CD4-positive, alpha-beta T cell treated with Interleukin-1 beta for 1 hour (primary cell): Measurements from ENCODE around the gene SLC38A6.
"Not testable (repeated sequence)": the region's sequence is repeated elsewhere in the genome, so short reads cannot be mapped to it uniquely, and the experiment has no call there.

Source experiments
- DNase-seq, 2 donors: peaks; one replicate each; pipeline ENCODE4 v3.0.0-alpha.2; 2020 to 2022

The SLC38A6 gene

DNA sequence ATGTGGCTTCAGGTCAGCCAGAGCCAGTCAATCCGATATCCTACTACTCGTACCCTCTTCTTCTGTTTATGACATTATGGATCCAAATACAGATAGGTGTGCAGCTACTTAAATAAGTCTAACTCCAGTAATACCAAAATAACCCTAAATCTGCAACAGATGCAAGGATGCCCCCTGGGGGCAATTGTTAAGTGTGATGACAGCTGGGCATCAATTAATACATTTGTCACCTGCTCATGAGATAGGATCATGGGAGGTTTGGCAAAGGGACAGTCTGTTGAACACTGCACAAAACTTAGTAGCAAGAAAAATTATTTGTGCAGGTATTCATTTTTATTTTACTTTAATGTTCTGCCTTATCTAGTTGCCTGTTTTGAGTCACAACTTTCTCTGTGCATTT lies 83.2 kb downstream of the SLC38A6 start:
- no peak for DNase-seq

DNA sequence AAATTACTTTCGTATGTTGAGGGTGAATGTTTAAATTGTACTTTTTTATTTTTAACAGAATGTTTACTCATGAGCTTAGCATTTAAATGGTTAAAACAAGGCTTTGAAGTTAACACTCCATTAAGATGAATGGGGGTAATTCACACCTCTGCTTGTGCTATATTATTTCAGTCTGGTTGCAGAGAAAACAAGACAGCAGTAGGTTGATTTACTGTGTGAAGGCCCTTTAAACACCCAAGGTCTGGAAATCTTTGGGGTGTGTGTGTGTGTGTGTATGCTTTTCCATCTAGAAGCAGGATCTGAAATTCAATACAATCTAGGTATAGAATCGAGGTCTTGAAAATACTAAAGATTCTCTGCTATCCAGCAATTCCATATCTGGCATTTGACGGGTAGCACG lies 83.8 kb downstream of the SLC38A6 start:
- DNase-seq, result no peak

DNA sequence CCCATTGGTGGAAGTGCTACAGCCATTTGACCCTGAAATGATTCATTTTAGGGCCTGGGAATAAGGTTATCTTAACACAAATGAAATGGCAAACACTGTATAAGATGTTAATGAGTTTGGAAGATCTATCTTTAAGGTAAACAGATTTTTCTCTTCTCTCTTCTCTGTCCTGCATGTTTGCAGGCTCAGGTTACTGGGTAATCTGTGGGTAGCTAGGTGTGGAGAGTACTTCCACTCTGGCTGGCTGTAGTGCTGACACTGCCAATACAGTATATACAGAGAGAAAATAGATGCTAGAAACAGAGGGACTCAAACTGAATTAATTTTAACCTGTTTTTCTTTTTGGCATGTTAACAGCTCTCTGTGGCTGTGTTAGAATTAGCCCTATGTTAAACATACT lies 84.6 kb downstream of the SLC38A6 start:
- DNase-seq, result no peak

DNA sequence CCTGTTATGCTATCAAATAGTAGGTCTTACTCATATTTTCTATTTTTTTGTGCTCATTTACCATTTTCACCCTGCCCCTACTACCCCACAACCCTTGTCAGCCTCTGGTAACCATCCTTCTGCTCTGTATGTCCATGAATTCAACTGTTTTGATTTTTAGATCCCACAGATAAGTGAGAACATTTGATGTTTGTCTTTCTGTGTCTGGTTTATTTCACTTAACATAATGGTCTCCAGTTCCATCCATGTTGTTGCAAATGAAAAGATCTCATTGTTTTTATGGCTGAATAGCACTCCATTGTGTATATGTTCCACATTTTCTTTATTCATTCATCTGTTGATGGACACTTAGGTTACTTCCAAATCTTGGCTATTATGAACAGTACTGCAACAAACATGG lies 91.4 kb downstream of the SLC38A6 start:
- not testable (repeated sequence) for DNase-seq

DNA sequence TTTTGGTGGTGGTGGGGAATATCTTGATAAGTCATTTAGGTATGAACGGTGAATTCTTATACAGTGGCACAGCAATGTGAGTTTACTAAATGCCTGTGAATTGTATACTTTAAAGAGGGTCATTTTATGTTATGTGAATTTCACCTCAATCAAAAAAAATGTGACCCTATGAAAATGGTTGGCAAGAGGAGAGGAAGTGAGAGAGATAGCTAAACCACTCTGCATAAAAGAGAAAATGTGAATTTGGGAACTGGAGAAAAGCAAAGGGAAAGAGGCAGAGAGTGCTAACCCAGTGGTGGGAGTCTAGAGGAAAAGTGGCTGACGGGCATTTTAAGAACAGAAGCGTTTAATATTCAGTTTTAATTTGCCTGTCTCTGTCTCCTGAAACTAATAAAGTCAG lies 93.8 kb downstream of the SLC38A6 start:
- DNase-seq, result no peak

DNA sequence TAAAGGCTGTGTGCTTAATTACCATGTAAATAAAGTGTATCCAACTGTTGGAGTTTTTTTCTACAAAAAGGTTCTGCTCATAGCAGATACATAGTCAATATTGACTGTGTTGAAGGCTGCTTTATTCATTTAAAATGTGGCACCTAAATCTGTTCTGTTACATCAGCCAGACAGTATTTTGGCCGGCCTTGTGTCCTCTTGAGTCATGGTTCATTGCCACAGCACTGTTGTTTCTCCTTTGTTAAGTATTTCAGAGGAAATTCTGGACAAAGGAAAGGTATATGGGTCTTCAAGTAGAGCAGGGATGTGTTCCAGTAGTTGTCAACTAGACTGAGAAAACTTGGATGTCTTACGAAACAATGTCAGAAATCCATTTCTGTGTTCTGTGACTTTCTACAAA lies 95.5 kb downstream of the SLC38A6 start:
- DNase-seq, result no peak

DNA sequence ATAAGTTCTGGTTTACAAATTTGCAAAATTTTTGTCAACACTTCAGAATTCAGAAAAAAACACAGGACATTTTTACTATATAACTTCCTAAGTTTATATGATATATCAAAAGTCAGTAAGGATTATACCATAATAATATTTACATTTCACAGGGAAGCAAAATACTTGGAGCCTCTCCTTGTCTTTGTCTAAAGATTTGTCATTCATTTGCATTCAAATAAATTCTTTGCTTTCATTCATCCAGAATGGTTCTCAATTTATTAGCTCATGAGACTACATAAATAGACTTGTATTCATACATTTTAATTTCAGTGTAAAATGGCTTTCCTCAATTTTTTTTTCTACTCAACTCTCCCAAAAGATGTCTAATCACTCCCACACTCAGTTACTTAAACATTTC lies 96.4 kb downstream of the SLC38A6 start:
- DNase-seq, result no peak

DNA sequence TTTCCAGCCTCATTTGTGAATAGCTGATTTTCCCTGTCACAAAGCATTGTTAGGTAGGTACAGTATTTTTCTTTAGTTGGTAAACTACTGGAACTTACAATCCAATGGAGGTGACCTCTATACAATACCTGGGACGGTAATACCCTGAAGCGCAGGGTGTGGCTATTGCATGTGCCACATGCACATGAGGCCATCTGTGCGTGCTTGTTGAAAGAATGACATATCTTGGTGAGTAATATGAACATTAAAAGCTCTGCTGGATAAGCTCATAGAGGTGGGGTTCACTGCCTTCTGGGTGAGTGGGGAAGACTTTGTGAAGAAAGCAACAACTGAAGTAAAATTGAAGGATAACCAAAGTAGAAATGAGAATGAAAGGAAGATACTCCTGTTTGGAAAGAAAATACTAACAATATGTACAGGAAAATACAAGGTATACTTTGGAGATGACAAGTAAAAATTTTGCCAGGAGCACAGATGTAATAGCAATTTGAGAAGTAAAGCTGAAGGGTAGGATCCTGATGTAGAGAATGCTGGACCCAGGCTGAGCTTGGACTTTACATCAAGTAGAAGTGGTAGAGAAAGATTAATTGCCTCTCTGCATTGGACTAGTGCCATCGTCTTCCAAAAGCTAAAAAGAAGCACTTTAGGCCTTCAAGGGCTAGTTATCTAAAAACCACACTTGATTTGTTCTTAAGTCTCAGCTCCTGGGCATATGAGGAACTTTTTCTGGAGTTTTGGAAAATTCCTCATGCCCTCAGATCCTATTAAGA lies 97.1 kb downstream of the SLC38A6 start:
- no peak for DNase-seq

DNA sequence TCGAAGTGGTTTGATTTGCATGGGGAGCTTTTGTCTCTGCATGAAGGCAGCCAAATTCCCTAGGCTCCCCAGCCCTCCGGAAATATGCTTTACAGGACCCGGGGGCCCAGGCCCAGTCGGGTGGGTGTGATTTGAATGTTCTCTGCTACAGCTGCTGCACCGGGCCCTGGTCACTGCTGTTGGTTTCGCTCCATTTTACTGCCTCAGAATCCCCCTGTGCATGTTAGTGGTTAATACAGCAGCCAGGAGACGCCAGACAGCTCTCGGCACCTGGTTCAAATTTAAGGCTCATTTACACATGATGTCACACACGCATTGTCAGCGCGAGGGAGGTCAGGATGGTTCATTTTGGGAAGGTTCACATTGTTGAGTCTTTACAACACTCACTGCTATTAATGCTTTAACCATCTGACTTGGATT lies 99.6 kb downstream of the SLC38A6 start:
- DNase-seq, result no peak

DNA sequence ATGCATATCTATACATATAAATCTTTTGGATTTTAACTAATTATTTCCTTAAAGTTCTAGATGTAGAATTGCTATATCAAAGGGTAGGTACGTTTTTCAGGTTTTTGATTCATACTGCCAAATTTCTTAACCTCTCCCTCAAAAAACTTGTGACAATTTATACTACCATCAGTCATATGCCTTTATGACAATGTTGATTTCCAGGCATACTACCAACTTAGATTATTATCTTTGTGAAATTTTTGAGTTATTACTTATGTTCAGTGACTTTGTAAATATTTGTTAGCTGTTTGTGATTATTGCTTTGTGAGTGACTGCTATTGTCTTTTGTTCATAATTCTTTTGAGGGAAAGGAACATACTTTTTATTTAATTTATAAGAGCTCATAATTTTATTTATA lies 107.0 kb downstream of the SLC38A6 start:
- DNase-seq, result no peak

DNA sequence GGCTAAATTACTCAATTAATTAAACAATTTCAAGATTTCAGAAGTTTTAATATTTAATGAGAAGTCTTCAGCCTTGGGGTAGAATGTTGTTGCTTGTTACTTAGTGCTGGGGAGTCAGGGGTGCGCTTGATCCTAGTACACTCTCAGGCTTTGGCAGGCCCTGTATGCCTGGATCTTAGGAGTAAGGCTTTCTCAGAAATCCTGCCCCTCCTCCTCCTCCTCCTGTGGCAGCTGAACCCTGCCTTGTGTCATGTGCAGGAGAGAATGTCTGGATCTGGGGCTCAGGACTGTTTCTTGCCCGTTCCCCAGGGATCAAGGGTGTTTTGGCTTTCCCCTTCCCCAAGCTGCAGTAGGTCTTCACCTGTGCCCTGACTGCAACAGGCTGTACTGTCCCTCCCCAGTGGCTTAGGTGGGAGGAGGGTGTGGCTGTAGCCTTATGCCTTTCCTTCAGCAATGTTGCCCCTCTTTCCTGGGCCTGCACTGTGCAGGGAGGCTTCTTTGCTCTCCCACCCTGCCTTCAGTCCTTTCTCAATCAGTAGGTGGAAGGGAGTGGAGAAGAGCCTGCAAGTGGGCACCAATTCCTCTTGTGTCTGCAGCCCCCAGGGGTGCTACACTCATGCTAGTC lies 108.2 kb downstream of the SLC38A6 start:
- no peak for DNase-seq

DNA sequence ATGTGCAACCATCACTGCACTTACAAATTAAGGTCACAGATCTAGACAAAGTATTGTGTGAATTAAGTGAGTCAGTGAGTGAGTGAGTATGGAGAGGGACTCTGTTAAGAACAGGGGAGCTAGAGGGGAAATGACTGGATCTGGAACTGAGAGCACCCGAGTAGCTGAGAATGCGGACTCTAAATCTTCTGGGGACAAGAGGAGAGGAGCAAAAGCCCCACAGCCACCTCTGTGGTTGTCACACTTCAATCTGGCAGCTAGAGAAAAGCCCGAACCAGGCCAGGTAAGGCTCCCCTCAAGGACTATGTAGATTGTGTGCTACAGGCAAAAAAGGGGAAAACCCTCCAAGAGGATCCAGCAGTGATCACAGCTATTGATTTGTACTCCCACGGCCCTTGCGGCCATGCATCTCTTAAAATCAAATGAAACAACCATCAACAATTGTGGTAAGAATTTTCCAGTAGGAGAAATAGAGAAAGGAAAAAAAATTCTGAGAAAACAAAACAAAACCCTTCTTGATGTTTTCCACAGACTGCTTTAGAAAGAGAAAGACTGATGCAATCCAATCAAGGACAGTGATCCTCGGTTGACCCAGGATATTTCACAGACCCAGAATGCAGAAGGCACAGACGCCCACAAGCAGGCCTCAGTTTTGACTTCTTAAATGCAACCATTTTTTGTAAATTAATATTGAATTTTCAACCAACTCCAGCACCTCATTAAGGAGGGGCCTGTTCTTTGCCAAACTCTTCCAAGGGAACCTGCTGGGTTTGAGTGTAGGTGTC lies 109.6 kb downstream of the SLC38A6 start:
- DNase-seq, result no peak

DNA sequence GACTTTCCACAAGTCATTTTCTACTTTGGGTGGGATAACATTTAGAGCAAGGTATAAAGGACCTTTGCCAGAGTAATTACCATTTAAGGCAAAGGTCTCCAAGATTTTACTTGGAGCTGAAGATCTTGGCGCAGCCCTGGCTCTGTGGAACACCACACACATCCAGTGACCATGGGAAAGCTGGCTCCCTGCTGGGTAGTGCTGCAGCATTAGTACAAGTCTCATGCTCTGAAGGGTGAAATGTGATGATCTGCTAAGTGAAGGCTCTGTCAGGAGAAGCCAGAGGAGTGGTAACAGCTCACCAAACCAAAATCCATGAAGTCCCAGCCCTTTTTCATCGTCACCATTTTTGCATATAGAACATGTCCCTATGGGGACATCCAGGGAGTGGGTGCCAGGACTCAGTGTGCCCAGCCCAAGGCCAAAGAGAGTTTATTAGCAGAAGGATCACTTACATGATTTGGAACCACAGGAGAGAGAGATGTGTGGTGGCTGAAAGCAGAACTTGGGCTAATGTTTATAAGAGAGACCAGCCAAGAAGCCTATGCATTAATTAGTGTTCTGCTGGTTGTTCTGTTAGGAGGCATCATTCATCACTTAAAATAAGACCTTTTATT lies 110.7 kb downstream of the SLC38A6 start:
- no peak for DNase-seq

DNA sequence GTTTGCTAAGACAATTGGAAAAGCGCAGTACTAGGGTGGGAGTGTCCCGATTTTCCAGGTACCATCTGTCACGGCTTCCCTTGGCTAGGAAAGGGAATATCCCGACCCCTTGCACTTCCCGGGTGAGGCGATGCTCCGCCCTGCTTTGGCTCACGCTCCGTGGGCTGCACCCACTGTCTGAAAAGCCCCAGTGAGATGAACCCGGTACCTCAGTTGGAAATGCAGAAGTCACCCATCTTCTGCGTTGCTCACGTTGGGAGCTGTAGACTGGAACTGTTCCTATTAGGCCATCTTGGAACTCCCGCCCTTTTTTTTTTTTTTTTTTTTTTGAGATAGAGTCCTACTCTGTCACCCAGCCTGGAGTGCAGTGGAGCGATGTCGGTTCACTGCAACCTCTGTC lies 117.1 kb downstream of the SLC38A6 start:
- DNase-seq, result not testable (repeated sequence)

DNA sequence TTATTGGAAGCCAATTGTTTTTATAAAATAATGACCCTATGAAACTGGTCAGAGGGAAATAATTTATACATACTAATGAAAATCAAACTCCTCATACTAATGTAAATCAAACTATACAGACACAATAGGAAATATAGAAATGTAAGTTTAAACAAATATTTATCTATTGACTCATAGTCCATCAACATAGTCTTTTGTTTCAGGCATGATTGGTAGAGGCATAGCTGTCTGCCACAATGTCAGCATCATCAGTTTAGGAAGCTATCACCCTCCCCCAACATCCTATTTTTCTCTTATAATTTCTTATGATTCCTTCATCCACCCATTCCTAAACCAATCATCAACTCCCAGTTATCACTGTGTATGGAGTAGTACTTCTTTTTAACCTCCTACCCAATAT lies 117.7 kb downstream of the SLC38A6 start:
- no peak for DNase-seq

DNA sequence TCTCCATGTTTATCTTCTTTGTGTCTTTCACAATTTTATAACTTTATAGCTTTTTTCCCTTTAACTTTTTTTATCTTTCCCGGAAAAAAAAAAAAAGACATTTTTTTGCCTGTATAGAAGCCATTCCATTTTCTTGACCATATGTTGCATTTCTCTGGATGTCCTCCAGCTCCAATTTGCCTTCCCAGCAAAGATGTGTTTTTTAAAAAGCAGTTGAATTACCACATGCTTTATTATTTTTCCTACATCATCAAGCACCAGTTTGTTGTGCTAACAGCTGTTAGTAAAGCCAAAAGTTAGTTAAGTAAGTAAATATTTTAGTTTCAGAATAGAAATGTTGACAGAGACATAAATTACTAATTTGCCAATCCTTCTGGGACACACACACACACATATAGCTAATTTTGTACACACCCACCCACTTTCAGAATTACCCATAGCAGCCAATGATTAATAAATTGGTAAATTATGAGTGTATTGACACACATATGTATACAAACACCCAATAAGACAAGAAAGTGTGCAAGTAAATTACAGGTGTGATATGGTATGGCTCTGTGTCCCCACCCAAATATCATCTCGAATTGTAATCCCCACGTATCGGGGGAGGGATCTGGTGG lies 118.3 kb downstream of the SLC38A6 start:
- no peak for DNase-seq

DNA sequence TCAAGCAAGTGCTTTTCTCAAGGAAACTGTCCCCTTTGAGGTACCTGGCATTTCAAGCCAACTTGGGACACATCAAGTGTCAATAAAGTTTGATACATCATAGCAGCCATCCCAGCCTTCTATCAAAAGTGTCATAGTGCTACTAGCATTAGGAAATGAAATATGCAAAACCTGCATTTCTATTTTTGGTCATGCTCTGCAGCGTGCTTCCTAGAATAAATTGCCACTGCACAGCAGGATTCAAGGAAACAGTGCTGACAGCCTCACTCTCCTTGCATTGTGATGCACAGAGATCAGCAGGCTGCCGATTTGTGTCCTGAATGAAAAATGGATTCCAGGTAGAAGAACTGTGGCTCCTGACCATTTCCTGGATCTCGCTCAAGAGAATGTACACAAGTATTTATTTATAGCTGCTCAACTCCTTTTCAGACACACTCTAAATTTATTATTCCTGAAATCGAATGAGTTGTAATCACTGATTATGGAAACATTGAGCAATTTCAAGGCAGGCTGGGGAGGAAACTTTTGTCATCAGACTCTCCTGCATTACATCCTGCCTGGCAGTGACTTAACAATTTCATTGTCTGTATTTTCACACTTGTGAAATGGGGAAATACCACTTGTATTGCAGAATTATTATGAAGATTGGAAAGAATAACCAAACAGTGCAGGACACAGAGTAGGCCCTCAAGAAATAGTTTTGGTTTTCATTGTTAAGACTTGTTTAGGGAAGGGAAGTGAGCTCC lies 120.9 kb downstream of the SLC38A6 start:
- DNase-seq, result peak in 1 of 2 donors; percentile 12
